ENCODE results near the gene NHP2.
"Not testable (repeated sequence)": the region's sequence is repeated elsewhere in the genome, so short reads cannot be mapped to it uniquely, and the experiment has no call there.

The NHP2 gene

GRCh38 chr5:178130576-178131445 lies 22.9 kb downstream of the NHP2 start, which contains the start of gene RMND5B:
RMND5B (plus strand) TSS chr5:178131014; CDS start chr5:178138120, 7,106 bp downstream.
- peak; percentile 97 for DNase-seq (ENCODE audit: low spot score)

GRCh38 chr5:178130234-178130575 lies 23.5 kb downstream of the NHP2 start:
- DNase-seq (ENCODE audit: low spot score): not testable (repeated sequence)

DNA sequence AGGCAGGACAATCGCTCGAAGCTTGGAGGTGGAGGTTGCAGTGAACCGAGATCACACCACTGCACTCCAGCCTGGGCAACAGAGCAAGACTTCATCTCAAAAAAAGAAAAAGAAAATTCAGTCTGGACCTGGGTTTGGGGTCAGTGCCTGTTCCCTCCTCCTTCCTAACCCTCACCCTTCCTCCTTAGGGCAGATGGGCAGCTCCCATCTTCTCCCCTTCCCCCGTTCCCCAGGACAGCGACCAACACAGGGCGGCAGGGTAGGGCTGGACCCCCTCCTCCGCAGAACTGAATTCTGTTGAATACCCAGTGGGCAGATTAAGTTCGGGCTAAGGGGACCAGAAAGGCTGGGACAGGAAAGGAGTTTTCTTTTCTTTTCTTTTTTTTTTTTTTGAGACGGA lies 24.4 kb downstream of the NHP2 start:
- no peak for DNase-seq (ENCODE audit: low spot score)

- not testable (repeated sequence) for DNase-seq (ENCODE audit: low spot score)
Measured at GRCh38 chr5:178127300-178128009, 26.2 kb downstream of the NHP2 start.

DNA sequence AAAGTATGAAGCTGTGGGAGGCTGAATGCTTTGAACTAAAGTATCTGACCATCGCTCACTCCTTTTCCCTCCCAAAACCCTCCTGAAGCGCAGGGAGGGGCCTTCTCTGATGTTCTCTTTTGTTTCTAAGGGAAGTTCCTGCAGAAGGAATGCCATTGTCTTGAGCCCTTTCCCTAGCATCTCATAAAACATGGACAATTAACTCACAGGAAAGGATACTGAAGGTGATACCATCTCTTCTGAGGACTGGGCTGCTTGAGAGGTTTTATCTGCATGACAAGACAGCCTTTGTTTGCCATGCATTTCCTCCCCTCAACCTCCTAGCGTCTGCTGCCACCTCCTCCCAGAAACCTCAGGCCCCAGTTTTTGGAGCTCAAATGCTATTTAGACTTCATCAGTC lies 27.1 kb downstream of the NHP2 start:
- no peak for DNase-seq (ENCODE audit: low spot score)

DNA sequence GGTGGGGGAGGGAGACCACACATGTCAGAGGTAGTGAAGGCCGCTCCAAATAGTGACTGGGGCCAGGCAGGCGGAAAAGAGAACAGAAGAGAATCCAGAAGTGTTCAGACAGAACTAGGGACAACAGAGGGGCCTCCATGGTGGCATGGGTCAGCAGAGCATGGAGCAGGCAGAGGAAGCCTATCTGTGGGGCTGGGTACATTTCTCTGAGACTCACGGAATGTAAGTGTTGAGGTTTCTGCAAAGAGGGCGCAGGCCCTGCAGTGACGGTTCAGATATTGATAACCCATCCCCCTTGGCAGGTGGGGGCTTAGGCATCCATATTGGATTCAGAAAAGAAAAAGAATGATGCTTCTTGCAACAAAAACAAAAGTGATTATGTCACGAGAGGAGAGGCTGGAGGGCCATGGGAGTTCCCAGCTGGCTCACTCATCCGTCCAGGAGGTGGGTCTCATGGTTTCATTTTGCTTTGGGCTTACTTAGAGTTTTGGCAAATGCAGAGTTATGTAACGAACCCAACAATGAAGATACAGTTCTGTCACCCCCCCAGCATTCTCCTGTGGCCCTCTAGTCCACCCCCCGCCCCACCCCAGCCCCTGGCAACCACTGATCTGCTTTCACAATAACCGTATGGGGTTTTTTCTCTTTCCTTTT lies 28.3 kb downstream of the NHP2 start:
- no peak for DNase-seq (ENCODE audit: low spot score)

- no peak for DNase-seq (ENCODE audit: low spot score)
Measured at GRCh38 chr5:178123966-178124925, 29.4 kb downstream of the NHP2 start.

GRCh38 chr5:178123094-178123965 lies 30.4 kb downstream of the NHP2 start:
- DNase-seq (ENCODE audit: low spot score): no peak

DNA sequence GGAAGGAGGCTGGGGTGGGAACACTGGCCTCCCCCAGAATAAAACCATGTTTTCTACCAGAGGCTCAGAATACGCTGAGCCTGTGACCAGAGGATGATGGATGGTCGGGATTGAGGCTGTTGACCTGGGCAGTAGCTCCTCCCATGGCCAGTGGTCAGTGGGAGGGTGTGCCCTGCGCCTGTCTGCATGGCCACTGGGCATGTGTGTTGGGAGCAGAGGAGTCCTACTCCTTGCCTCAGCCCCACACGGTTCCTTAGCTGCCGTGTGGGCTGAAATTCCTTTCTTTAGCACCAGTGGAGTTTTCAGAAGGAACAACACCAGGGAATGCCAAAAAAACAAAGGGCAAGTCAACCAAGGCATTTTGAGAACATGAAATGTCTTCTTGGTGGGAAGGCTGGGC lies 31.3 kb downstream of the NHP2 start:
- no peak for DNase-seq (ENCODE audit: low spot score)

- no peak for DNase-seq (ENCODE audit: low spot score)
Measured at GRCh38 chr5:178121391-178122276, 32.1 kb downstream of the NHP2 start.

DNA sequence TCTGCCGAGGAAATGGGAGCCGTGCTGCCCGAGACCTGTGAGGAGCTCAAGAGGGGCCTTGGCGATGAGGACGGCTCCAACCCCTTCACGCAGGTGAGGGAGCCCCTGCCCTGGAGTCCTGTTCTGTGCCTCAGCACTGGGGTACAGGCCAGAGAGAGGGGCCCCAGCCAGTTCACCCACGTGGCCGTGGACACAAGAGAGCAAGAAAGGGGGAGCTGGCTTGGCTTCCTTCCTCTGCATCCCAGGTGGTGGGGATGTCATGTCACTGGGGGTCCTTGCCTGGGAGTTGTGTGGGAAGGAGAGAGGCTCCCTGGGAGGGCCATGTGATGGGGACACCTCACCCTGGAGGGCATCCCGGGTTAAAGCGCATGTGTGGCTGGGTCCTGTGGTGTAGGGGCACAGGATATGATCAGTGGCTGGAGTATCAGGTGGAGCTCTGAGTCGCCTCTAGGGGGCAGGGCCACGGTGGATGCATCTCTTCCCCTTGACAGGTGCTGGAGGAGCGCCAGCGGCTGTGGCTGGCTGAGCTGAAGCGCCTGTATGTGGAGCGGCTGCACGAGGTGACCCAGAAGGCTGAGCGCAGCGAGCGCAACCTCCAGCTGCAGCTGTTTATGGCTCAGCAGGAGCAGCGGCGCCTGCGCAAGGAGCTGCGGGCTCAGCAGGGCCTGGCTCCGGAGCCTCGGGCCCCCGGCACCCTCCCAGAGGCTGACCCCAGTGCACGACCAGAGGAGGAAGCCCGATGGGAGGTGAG lies 32.9 kb downstream of the NHP2 start:
- peak; percentile 66 for DNase-seq (ENCODE audit: low spot score)

- no peak for DNase-seq (ENCODE audit: low spot score)
Measured at GRCh38 chr5:178119915-178120606, 33.6 kb downstream of the NHP2 start.

- DNase-seq (ENCODE audit: low spot score): no peak
Measured at GRCh38 chr5:178117923-178118701, 35.6 kb downstream of the NHP2 start.

DNA sequence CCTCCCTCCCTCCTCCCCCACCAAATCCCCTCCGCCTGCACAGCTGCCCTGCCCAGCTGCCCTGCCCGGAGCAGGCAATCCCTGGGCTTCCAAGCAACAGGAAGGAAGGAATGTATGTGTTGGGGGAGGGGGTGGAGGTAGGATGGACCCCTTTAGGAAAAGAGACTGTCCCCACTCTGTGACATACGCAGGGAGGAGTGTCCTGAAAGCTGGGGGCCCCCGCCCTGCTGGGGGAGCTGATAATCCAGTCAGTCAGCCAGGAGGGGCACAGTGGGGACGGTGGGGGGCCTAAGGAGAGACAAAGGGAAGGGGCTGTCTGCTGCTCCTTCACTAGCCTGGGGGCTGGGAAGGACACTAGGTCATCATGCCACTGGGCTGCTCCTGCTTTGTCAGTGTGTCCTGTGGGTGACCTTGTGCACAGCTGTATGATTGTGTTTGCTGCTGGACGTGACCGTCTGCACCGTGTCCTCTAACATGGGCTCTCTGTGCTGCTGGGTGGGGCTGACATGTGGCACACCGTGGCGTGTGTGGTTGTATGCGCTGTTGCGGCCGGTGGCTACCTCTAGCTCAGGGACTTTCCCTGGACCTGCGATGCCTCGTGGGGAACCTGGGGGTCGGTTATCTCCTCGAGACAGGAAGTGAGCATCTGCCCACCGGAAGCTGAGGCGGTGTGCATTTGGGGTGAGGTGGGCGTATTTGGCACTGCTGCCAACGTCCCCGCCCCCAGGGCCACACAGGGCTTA lies 37.4 kb downstream of the NHP2 start:
- no peak for DNase-seq (ENCODE audit: low spot score)

DNA sequence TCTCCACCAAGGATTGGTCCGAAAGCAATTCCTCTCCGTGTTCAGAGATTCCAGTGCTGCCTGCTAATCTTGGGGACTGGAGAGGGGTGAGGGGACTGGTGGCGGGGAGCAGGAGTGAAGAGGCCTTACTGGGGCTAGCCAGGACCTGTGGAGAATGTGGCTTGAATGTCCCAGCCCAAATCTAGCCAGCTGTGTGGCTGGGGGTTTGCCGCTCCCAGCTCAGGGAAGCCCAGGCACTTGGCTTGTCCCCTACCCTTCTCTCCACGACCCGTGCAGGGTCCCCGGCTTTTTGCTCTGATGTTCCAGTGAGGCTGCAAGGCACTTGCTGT lies 37.9 kb downstream of the NHP2 start:
- DNase-seq (ENCODE audit: low spot score): no peak

GRCh38 chr5:178115136-178115813 lies 38.4 kb downstream of the NHP2 start:
- DNase-seq (ENCODE audit: low spot score): no peak

All from AG20443 (cell line).